WERI-Rb-1 (cell line): Measurements from ENCODE around the gene SCO2.

ENCODE experiments used
- DNase-seq: peaks from one replicate; pipeline ENCODE4 v3.0.0-alpha.2; 2020
- H3K27ac ChIP-seq: fragments of 250-450 bp; sonication (Bioruptor Pico); 2 replicates; pipeline ENCODE4 v1.5.1; 2020; ENCODE audit warnings: mild to moderate bottlenecking, moderate library complexity
- H3K27me3 ChIP-seq: fragments of 250-450 bp; sonication (Bioruptor Pico); 2 replicates; pipeline ENCODE4 v1.5.1; 2021; ENCODE audit warnings: mild to moderate bottlenecking, low read depth, moderate library complexity; ENCODE audit not compliant: insufficient read depth, severe bottlenecking
- H3K36me3 ChIP-seq: fragments of 250-450 bp; sonication (Bioruptor Pico); 2 replicates; pipeline ENCODE4 v1.5.1; 2020; ENCODE audit warnings: mild to moderate bottlenecking, moderate library complexity
- H3K4me3 ChIP-seq: 2 replicates; pipeline ENCODE4 v1.5.1; 2011; ENCODE audit warnings: low read depth, mild to moderate bottlenecking, control low read depth, low read length
- H3K9me3 ChIP-seq: fragments of 250-450 bp; sonication (Bioruptor Pico); 2 replicates; pipeline ENCODE4 v1.5.1; 2021; ENCODE audit warnings: mild to moderate bottlenecking, moderate library complexity; ENCODE audit not compliant: severe bottlenecking
- TF ChIP-seq, protein P1 (sequence below): IDR thresholded peaks from 2 replicates; pipeline ENCODE4 v1.5.1; 2011; ENCODE audit warnings: low read depth, mild to moderate bottlenecking, control low read depth, inconsistent platforms, low read length

SCO2 gene

DNA sequence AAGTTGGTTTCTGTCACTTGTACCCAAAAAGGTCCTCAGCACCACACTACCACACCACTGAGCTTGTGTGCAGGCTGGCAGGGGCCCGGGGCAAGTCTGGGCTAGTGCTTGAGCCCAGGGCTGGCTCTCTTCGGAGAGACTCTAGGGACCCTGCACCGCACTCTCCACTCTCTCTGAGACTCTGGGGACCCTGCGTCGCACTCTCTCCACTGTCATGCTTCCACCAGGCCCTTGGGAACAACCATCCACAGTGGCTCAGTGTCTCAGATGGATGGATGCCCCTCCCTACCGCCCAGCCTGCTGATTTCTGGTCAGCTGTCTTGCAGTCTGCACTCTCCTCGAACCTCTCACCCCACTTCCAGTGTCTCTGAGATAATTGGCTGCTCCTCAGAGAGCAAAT is 48.5 kb downstream of the SCO2 start:
- no peak overlapping the region for H3K4me3 ChIP-seq
- TF ChIP-seq, protein P1, sequence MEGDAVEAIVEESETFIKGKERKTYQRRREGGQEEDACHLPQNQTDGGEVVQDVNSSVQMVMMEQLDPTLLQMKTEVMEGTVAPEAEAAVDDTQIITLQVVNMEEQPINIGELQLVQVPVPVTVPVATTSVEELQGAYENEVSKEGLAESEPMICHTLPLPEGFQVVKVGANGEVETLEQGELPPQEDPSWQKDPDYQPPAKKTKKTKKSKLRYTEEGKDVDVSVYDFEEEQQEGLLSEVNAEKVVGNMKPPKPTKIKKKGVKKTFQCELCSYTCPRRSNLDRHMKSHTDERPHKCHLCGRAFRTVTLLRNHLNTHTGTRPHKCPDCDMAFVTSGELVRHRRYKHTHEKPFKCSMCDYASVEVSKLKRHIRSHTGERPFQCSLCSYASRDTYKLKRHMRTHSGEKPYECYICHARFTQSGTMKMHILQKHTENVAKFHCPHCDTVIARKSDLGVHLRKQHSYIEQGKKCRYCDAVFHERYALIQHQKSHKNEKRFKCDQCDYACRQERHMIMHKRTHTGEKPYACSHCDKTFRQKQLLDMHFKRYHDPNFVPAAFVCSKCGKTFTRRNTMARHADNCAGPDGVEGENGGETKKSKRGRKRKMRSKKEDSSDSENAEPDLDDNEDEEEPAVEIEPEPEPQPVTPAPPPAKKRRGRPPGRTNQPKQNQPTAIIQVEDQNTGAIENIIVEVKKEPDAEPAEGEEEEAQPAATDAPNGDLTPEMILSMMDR, result no peak
- H3K27me3 ChIP-seq, result no peaks in the 10 kb centered on the region
- peak overlapping the region; percentile 58 for H3K27ac ChIP-seq
- peaks cover 5% of the 10 kb centered on the region for H3K9me3 ChIP-seq
- peaks cover 3% of the 10 kb centered on the region; the same call in 1 of the 2 replicates for H3K36me3 ChIP-seq
- DNase-seq, result no peak

DNA sequence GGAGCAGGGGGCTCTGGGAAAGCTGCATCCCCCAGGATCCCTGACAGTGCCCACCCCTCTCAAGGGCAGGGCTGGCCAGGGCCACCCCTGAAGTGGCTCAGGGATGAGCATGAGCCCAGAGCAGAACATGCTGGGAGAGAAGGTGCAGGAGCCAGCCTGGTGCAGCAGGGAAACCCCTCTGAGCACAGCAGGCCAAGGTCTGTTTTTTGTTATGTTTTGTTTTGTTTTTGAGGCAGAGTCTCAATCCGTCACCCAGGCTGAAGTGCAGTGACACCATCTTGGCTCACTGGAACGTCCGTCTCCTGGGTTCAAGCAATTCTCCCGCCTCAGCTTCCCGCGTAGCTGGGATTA is 49.8 kb downstream of the SCO2 start:
- DNase-seq, result no peak
- peak overlapping the region; percentile 53 for H3K4me3 ChIP-seq
- H3K27ac ChIP-seq, result peak overlapping the region; percentile 81
- H3K27me3 ChIP-seq, result no peaks in the 10 kb centered on the region
- TF ChIP-seq, protein P1, result no peak
- H3K36me3 ChIP-seq, result peaks cover 3% of the 10 kb centered on the region; the same call in 1 of the 2 replicates
- no peaks in the 10 kb centered on the region for H3K9me3 ChIP-seq

DNA sequence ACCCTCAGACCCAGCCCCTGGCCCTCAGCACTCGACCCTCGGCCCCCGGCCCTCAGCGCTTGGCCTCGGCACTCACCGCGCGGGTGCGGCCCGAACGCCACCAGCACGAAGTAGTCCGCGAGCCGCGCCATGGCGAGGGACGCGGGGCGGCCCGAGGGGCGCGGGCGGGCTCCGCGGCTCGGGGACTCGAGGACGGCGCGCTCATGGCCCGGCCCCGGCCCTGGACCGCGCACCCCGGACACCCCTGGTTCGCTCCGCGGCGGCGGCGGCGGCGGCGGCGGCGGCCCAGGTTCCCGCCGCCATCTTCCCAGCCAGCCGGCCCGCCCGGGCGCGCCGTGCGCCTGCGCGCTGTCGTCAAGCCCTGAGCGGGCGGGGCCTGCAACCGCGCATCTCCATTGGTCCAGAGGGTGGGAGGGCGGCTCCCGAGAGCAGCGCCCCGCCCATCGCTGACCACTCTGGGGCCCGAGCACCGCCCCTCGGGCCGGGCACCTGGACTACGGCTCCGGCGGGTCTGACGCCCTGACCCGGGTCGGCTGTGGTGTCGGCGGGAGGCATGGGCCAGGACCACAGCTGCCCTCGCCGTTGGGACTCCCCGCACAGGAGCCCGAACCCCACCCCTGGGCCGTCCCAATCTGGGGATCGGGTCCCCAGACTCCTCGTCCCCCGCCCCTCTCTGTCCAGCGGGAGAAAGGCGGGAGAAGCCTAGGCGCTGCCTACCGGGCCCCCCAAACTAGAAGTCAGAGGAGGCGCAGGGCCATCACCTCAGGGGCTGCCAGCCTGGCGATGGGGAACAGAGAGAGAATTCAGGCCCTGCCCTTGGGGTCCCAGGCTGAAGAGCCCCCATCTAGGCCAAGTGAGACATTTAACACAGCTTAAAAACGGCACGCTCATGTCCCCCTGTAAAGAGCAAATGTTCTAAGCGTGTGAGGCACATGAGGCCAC is 50.4 kb downstream of the SCO2 start, which contains the start of gene SBF1:
TSS of gene SBF1 (minus strand) at position 326 of the 942 bp plus-strand sequence. CDS start at position 131, 195 bp downstream.
- TF ChIP-seq, protein P1, result no peak
- Histone ChIP-seq H3K27me3 (no peaks in the 10 kb centered on the region), H3K9me3 (no peaks in the 10 kb centered on the region), H3K27ac (peak within 1 kb of the TSS; percentile 81), H3K36me3 (peaks cover 3% of the 10 kb centered on the region; the same call in 1 of the 2 replicates), H3K4me3 (peak within 1 kb of the TSS; percentile 53)
- peak; percentile 92 for DNase-seq

GRCh38 chr22:50473855-50474671 is 51.3 kb downstream of the SCO2 start:
- Histone ChIP-seq H3K4me3 (peak overlapping the region; percentile 52), H3K27ac (peak overlapping the region; percentile 49), H3K9me3 (no peaks in the 10 kb centered on the region), H3K27me3 (no peaks in the 10 kb centered on the region), H3K36me3 (peaks cover 3% of the 10 kb centered on the region; the same call in 1 of the 2 replicates)
- TF ChIP-seq, protein P1, result no peak
- no peak for DNase-seq
